SU-DHL-6 (cell line): Measurements from ENCODE around the gene LCE1C.

Experiments used
- EZH2phosphoT487 ChIP-seq: fragments of 200-600 bp; sonication (generic), shearing (Covaris generic); conservative IDR thresholded peaks from 2 replicates; pipeline ENCODE4 v1.6.1; 2018; ENCODE audit warnings: mild to moderate bottlenecking, antibody characterized with exemption, low read length, moderate library complexity, mixed read lengths
- TF ChIP-seq, protein P1 (sequence below): fragments of 200-600 bp; sonication (generic); IDR thresholded peaks from one replicate; pipeline ENCODE4 v1.5.1; 2017; ENCODE audit warnings: antibody characterized with exemption, mild to moderate bottlenecking, low read length, moderate library complexity; ENCODE audit not compliant: insufficient read depth, poor library complexity, severe bottlenecking

DNA sequence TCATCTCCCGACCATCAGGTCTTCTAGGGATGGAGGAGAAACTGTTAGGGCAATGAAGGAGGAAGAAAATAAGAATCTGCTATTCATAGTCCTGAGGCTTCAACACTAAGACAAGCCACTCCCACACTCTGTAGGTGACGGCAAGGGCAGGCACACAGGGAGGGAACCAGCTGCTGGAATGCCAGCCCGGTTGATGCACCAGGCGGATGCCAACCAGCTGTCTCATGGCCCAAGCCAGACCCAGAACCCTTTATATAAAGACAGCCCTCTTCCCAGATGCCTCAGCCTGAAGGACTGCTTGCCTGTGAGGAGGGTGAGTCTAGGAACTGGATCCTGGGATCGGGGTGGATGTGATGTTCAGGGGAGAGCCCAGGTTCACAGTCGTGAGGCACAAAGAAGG, 48.7 kb downstream of the LCE1C start, which contains the start of gene KPRP:
- TF ChIP-seq, protein P1, sequence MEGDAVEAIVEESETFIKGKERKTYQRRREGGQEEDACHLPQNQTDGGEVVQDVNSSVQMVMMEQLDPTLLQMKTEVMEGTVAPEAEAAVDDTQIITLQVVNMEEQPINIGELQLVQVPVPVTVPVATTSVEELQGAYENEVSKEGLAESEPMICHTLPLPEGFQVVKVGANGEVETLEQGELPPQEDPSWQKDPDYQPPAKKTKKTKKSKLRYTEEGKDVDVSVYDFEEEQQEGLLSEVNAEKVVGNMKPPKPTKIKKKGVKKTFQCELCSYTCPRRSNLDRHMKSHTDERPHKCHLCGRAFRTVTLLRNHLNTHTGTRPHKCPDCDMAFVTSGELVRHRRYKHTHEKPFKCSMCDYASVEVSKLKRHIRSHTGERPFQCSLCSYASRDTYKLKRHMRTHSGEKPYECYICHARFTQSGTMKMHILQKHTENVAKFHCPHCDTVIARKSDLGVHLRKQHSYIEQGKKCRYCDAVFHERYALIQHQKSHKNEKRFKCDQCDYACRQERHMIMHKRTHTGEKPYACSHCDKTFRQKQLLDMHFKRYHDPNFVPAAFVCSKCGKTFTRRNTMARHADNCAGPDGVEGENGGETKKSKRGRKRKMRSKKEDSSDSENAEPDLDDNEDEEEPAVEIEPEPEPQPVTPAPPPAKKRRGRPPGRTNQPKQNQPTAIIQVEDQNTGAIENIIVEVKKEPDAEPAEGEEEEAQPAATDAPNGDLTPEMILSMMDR = no peak
- no peak for TF ChIP-seq EZH2phosphoT487
